GM12874 (cell line): ENCODE results near the gene LDB2.

Experiments used
- CTCF ChIP-seq: IDR thresholded peaks from 2 replicates; pipeline ENCODE4 v1.5.1; 2011; ENCODE audit warnings: low read depth, mild to moderate bottlenecking, control low read depth, low read length, moderate library complexity; ENCODE audit not compliant: insufficient read depth

Gene LDB2

DNA sequence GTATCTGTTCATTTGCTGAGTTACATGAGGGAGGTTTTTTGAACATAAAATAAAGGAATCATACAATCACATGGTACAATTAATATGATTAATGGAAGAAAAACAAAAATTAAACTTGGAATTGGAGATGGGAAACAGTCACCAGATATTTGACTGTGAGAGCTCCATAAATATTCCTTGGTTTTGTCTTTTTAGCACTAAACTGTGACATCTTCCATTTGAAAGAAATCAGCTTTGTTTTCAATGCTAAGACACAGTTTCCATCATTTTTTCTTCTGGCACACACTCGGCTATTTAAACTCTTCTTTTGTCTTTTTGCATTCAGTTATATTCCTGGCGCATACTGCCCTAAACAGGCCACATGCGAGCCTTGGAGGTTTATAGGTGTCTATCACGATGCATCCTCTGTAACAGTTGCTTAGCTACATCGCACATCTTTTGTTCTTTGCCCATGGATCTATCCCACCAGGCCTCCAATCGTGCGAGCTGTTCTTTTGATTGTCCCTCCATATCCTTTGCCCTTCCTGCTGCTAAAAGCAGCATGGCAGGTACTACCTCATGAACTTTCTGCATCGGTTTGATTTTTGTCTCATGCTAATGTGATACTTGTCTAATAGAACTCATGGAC is 158.3 kb downstream of the LDB2 start:
- no peak for TF ChIP-seq CTCF

GRCh38 chr4:16738558-16738957 is 159.9 kb downstream of the LDB2 start:
- TF ChIP-seq CTCF, result no peak

DNA sequence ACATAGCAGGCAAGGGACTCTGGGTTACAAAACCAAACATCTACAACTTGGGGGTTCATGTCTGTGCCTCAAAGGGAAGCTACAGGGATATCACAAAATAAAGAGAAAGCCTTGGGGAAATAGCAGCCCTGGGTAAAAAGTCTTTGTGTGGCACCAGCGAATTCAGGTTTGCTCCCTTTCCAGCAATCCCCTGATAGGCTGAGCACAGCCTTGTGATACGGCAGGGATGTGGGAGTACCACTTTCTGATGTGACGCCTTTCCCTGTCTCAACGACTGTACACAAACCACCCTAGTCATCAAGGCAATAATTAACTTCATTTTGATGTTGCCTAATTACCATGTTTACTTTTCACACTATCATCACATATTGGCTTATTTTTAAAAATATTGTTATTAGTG is 164.9 kb downstream of the LDB2 start:
- no peak for TF ChIP-seq CTCF

DNA sequence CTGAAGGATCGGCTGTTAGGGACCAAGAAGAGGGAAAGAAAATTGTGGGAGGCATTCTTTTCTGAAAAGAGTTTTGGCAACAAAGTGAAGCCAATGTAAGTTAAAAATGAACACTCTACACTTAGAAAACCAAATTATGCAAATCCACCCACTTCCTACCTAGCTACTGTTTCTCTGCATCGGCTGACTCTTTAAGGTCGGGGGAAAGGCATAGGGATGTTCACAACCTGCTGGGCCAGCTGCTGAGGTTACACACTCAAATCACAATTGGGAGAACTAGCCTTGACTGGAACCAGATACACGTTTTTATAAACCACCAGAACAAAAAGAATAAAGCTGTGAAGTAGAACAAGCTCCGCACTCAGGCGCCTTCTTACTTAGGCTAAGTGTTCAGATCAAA is 165.7 kb downstream of the LDB2 start:
- no peak for TF ChIP-seq CTCF

- no peak for TF ChIP-seq CTCF
Measured at GRCh38 chr4:16731776-16732380, 166.6 kb downstream of the LDB2 start.

DNA sequence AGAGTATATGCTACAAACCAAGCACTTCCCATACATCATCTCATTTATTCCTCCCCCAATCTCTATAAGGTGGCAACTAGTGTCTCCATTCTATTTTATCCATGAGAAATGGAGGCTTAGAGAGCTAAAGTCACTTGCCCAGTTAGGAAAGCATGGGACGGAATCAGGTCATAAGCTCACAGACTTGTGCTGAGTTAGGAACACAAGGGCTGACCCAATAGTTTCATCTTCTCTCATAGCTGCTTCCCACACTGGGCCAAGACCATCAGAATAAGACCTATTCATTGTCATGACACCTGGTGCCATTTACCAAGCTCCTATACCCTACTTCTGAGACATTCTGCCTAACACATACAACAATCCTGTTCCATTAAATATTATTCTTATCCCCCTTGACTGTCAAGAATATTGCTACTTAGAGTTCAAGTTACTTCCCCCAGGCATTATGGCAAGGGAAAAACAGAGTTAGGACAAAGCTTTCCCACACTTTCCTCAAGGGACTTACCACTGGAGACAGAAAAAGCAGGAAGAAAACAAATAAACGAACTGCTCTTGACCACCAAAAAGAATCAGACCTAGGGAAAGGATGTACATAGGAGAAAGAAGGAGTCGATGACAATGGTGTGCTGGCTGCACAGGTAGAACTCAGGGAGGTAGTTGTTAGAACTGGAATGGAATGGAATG is 167.8 kb downstream of the LDB2 start:
- no peak for TF ChIP-seq CTCF

GRCh38 chr4:16729336-16729735 is 169.1 kb downstream of the LDB2 start:
- no peak for TF ChIP-seq CTCF
